ENCODE data around the gene SLFN14.
A peak's percentile ranks its signal among the peaks of the same experiment; 100 is the strongest.
"Not testable (repeated sequence)": the region's sequence is repeated elsewhere in the genome, so short reads cannot be mapped to it uniquely, and the experiment has no call there.

Gene SLFN14

DNA sequence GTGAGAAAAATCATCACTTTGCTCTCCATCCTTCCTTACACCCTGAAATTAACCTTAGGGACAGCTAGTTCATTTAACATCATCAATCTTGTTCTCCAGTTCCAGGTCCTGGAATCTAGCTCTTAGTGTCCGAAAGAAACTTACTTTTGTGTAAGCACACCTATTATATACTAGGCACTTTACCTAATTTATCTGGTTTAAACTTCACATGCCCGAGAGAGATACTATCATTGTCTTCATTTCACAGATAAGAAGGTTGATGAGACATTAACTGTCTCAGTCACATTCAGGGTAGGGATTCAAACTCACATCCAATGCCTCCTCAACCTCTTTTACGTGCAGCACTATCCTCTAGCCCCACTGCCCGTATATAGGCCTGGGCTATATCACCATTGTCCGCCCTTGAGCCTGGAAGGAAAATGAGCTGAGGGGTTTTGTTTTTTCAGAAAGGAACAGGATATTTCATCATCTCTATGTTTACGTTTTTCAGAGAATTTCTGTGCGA lies 26.0 kb upstream of the SLFN14 start:
- Histone ChIP-seq H3K27me3 (ENCODE audit: low read depth, low read length) (no peaks in the 10 kb centered on the region), H3K27ac (ENCODE audit: low read length) (peak overlapping the region; percentile 99), H3K9me3 (ENCODE audit: control insufficient read depth in 1 of 2, low read length in 2 of 2) (no peaks in the 10 kb centered on the region), H3K4me3 (ENCODE audit: low read depth in 1 of 2, low read length in 2 of 2) (peak overlapping the region; percentile 91 to 99), H3K4me1 (ENCODE audit: control insufficient read depth in 1 of 2, insufficient read depth in 2 of 2, low read length in 2 of 2) (peaks cover 16 to 22% of the 10 kb centered on the region in 2 donors), H3K36me3 (ENCODE audit: control insufficient read depth in 1 of 2, insufficient read depth in 2 of 2, low read length in 2 of 2) (no peaks in the 10 kb centered on the region)

DNA sequence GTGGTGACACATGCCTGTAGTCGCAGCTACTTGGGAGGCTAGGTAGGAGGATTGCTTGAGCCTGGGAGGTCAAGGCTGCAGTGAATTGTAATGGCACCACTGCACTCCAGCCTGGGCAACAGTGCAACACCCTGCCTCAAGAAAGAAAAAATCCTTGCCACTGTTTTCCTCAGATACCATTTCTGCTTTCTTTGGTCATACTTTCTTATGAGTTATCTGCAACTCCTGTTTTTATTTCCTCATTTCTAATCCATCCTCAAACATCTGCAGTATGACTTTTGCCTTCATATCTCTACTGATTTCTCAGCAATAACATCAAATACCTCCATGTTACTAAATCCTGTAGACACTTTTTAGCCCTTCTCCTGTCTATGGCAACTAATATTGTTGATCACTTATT lies 23.4 kb upstream of the SLFN14 start:
- Histone ChIP-seq H3K36me3 (ENCODE audit: control insufficient read depth in 1 of 2, insufficient read depth in 2 of 2, low read length in 2 of 2) (no peaks in the 10 kb centered on the region), H3K9me3 (ENCODE audit: control insufficient read depth in 1 of 2, low read length in 2 of 2) (no peaks in the 10 kb centered on the region), H3K4me3 (ENCODE audit: low read depth in 1 of 2, low read length in 2 of 2) (no peak overlapping the region), H3K27ac (ENCODE audit: low read length) (no peak overlapping the region), H3K4me1 (ENCODE audit: control insufficient read depth in 1 of 2, insufficient read depth in 2 of 2, low read length in 2 of 2) (peaks cover 13 to 14% of the 10 kb centered on the region in 2 donors), H3K27me3 (ENCODE audit: low read depth, low read length) (no peaks in the 10 kb centered on the region)

DNA sequence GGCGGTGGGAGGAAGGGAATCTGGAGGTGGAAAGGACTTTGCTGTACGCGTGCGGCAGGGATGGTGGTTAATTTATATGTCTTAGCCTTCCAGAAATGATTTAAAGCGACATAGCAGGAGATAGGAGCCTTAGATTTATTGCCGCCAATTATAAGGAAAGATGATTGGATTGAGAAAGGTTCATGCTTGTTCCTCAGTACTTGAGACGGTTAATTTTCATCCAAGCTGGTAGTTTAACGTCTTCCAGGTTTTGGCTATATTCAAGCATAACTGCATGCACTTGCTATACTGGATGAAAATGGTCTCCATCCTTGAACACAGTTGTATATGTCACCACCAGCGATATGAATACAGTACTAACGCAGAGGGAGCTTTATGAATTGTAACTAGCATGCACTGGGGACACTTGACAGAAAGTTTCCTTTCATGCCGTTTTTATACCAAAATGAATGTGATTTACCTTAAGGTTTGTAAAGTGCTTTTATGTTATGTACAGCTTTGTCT lies 18.4 kb upstream of the SLFN14 start:
- no peaks in the 10 kb centered on the region for H3K27me3 ChIP-seq (ENCODE audit: low read depth, low read length)
- peak overlapping the region; percentile 72 to 86 for H3K4me3 ChIP-seq (ENCODE audit: low read depth in 1 of 2, low read length in 2 of 2)
- peak overlapping the region; percentile 93 for H3K27ac ChIP-seq (ENCODE audit: low read length)
- peaks cover 11 to 17% of the 10 kb centered on the region in 2 donors for H3K4me1 ChIP-seq (ENCODE audit: control insufficient read depth in 1 of 2, insufficient read depth in 2 of 2, low read length in 2 of 2)
- H3K36me3 ChIP-seq (ENCODE audit: control insufficient read depth in 1 of 2, insufficient read depth in 2 of 2, low read length in 2 of 2), result peaks cover 11 to 15% of the 10 kb centered on the region in 2 donors
- H3K9me3 ChIP-seq (ENCODE audit: control insufficient read depth in 1 of 2, low read length in 2 of 2), result no peaks in the 10 kb centered on the region

DNA sequence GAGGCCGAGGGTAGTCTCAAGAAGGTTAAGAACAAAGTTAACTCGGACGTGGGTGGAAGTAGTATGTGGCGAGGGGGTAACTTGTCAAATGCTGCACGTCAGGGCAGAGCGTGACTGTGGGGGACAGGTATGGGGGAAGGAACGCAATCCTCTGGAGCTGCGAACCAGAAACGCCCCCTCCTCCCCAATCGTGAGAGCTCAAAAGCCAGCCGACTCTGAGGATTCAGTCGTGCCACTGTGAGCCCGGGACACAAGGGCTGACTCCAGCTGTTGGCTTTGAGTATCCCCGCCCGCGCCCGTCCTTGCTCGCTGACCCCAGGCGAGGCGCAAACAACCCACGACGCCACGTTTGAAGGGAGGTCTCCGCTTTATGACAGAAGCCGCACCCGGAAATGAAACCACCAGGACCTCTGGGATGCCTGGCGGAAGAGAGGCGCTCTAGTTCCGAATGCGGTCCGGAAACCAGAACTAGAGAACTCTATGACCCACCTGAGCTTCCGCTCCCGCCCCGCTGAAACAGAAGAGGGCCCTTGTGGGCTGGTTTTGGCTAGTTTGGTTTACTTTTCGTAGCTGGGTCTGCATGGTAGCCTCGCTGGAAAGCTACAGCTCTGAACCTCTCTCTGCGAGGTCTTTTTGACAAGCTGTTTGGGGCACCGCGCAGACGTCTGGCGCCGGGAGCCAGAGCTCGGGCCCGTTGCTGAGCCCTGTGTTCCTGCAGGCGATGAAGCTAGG lies 17.7 kb upstream of the SLFN14 start, which contains the start of gene PEX12:
PEX12 (minus strand) TSS at position 375 of the 732 bp plus-strand sequence. CDS start 550 bp downstream, outside the sequence.
- Histone ChIP-seq H3K4me3 (ENCODE audit: low read depth in 1 of 2, low read length in 2 of 2) (peak within 1 kb of the TSS; percentile 72 to 86), H3K36me3 (ENCODE audit: control insufficient read depth in 1 of 2, insufficient read depth in 2 of 2, low read length in 2 of 2) (peaks cover 11 to 21% of the 10 kb centered on the region in 2 donors), H3K9me3 (ENCODE audit: control insufficient read depth in 1 of 2, low read length in 2 of 2) (no peaks in the 10 kb centered on the region), H3K27ac (ENCODE audit: low read length) (peak within 1 kb of the TSS; percentile 93), H3K27me3 (ENCODE audit: low read depth, low read length) (no peaks in the 10 kb centered on the region), H3K4me1 (ENCODE audit: control insufficient read depth in 1 of 2, insufficient read depth in 2 of 2, low read length in 2 of 2) (peaks cover 11 to 17% of the 10 kb centered on the region in 2 donors)

DNA sequence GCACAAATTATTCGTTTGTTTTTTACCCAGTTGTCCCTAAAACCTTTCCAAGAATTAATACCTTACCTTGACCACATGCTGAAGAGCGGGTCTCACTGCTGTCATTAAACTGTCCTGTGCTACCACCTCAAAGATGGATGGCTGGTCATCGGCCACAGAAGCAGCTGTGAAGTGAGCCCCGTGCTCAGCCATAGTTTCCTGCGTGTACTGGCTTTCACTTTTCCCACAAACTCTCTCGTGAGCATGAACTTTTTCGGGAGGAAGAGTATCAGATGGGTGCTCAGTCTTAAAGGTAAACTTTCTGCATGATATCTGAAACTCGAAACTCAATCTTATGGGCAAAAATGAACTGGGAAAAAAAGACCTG lies 17.2 kb upstream of the SLFN14 start:
- peaks cover 11 to 23% of the 10 kb centered on the region in 2 donors for H3K36me3 ChIP-seq (ENCODE audit: control insufficient read depth in 1 of 2, insufficient read depth in 2 of 2, low read length in 2 of 2)
- H3K9me3 ChIP-seq (ENCODE audit: control insufficient read depth in 1 of 2, low read length in 2 of 2), result no peaks in the 10 kb centered on the region
- peak overlapping the region; percentile 93 for H3K27ac ChIP-seq (ENCODE audit: low read length)
- peak overlapping the region; percentile 72 to 86 for H3K4me3 ChIP-seq (ENCODE audit: low read depth in 1 of 2, low read length in 2 of 2)
- peaks cover 11 to 17% of the 10 kb centered on the region in 2 donors for H3K4me1 ChIP-seq (ENCODE audit: control insufficient read depth in 1 of 2, insufficient read depth in 2 of 2, low read length in 2 of 2)
- H3K27me3 ChIP-seq (ENCODE audit: low read depth, low read length), result no peaks in the 10 kb centered on the region

DNA sequence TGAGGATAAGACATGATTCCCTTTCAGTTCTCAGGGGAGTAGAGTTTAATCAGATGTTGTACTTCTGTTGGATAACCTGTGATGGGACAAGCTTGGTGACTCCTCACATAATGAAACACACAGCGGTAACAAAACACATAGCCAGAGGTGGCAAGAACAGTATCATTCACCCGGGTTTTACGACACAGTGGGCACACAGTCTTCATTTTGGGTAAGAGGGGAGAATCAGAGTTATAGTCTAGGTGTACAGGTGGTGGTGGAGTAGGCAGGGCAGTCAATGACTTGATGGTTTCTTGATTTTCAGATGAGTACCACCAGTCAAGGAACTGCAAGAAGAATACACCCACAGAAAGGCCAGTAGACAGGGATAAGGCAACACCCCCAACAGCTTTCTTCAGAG lies 15.1 kb upstream of the SLFN14 start:
- H3K27ac ChIP-seq (ENCODE audit: low read length), result no peak overlapping the region
- H3K36me3 ChIP-seq (ENCODE audit: control insufficient read depth in 1 of 2, insufficient read depth in 2 of 2, low read length in 2 of 2), result peaks cover 11 to 23% of the 10 kb centered on the region in 2 donors
- peaks cover 11 to 17% of the 10 kb centered on the region in 2 donors for H3K4me1 ChIP-seq (ENCODE audit: control insufficient read depth in 1 of 2, insufficient read depth in 2 of 2, low read length in 2 of 2)
- no peak overlapping the region for H3K4me3 ChIP-seq (ENCODE audit: low read depth in 1 of 2, low read length in 2 of 2)
- H3K27me3 ChIP-seq (ENCODE audit: low read depth, low read length), result no peaks in the 10 kb centered on the region
- no peaks in the 10 kb centered on the region for H3K9me3 ChIP-seq (ENCODE audit: control insufficient read depth in 1 of 2, low read length in 2 of 2)

DNA sequence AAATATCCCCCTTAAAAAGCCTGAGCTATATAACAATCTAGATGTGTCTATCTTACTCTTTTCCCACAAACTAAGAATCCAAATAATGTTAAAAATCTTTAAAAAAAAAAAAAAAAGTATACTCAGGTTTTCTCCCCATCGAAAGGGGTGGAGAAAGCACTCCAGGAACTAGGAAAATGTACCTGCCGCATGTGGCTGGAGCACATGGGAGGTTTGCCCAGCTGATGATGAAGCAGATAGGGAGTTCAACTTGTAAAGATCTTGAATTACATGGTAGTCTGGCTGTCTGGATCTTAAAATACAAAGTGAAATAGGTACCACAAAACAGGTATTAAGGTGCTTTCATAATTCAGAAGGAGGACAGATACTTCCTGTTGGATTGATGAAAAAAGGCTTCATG lies 8.8 kb upstream of the SLFN14 start:
- Histone ChIP-seq H3K4me1 (ENCODE audit: control insufficient read depth in 1 of 2, insufficient read depth in 2 of 2, low read length in 2 of 2) (peaks cover 9 to 22% of the 10 kb centered on the region in 2 donors), H3K36me3 (ENCODE audit: control insufficient read depth in 1 of 2, insufficient read depth in 2 of 2, low read length in 2 of 2) (peaks cover 0 to 11% of the 10 kb centered on the region in 2 donors), H3K27me3 (ENCODE audit: low read depth, low read length) (no peaks in the 10 kb centered on the region), H3K9me3 (ENCODE audit: control insufficient read depth in 1 of 2, low read length in 2 of 2) (no peaks in the 10 kb centered on the region), H3K4me3 (ENCODE audit: low read depth in 1 of 2, low read length in 2 of 2) (peak overlapping the region in 1 of 2 donors; percentile 93), H3K27ac (ENCODE audit: low read length) (no peak overlapping the region)

DNA sequence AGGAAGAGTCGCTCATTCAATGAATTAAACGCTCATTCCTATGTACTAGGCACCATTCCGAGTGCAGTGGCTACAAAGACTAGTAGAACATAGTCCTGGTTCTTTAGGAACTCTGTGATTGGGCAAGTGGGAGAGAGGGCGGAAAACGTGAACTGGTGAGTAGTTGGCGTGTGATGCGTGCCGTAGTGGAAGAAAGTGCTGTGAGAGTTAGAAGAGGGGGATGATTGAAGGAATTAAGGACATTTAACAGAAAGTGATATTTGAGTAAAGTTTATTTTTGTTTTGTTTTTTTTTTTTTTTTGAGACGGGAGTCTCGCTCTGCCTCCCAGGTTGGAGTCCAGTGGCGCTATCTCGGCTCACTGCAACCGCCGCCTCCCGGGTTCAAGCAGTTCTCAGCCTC lies 7.9 kb upstream of the SLFN14 start:
- Histone ChIP-seq H3K9me3 (ENCODE audit: control insufficient read depth in 1 of 2, low read length in 2 of 2) (no peaks in the 10 kb centered on the region), H3K27ac (ENCODE audit: low read length) (peak overlapping the region; percentile 95), H3K4me1 (ENCODE audit: control insufficient read depth in 1 of 2, insufficient read depth in 2 of 2, low read length in 2 of 2) (peaks cover 9 to 22% of the 10 kb centered on the region in 2 donors), H3K27me3 (ENCODE audit: low read depth, low read length) (no peaks in the 10 kb centered on the region), H3K4me3 (ENCODE audit: low read depth in 1 of 2, low read length in 2 of 2) (peak overlapping the region; percentile 87 to 93), H3K36me3 (ENCODE audit: control insufficient read depth in 1 of 2, insufficient read depth in 2 of 2, low read length in 2 of 2) (peaks cover 0 to 4% of the 10 kb centered on the region in 2 donors)

DNA sequence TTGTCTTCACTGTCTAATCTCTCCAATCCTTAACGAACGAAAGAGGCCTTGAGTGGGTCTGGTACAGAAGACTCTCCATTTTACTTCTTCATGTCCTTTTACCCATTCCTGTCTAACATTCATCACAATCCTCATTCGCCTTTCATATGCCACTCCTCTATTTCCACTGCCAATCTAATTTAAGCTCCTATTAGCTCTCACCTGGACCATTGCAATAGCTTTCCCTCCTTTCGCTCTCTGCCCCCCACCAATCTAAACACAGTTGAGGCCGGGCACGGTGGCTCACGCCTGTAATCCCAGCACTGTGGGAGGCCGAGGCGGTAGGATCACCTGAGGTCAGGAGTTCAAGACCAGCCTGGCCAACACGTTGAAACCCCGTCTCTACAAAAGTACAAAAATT lies 6.3 kb upstream of the SLFN14 start:
- Histone ChIP-seq H3K9me3 (ENCODE audit: control insufficient read depth in 1 of 2, low read length in 2 of 2) (no peaks in the 10 kb centered on the region), H3K4me1 (ENCODE audit: control insufficient read depth in 1 of 2, insufficient read depth in 2 of 2, low read length in 2 of 2) (peaks cover 9 to 22% of the 10 kb centered on the region in 2 donors), H3K36me3 (ENCODE audit: control insufficient read depth in 1 of 2, insufficient read depth in 2 of 2, low read length in 2 of 2) (no peaks in the 10 kb centered on the region), H3K27ac (ENCODE audit: low read length) (no peak overlapping the region), H3K4me3 (ENCODE audit: low read depth in 1 of 2, low read length in 2 of 2) (no peak overlapping the region), H3K27me3 (ENCODE audit: low read depth, low read length) (no peaks in the 10 kb centered on the region)

DNA sequence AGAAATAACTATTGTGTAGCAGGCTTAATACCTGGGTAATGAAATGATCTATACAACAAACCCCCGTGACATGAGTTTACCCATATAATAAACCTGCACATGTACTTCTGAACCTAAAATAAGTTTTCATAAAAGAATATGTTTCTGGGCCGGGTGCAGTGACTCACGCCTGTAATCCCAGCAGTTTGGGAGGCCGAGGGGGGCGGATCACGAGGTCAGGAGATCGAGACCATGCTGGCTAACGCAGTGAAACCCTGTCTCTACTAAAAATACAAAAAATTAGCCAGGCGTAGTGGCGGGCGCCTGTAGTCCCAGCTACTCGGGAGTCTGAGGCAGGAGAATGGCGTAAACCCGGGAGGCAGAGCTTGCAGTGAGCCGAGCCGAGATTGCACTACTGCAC lies 2.6 kb upstream of the SLFN14 start:
- not testable (repeated sequence) for H3K27me3 ChIP-seq (ENCODE audit: low read depth, low read length); H3K36me3 ChIP-seq (ENCODE audit: control insufficient read depth in 1 of 2, insufficient read depth in 2 of 2, low read length in 2 of 2); H3K4me3 ChIP-seq (ENCODE audit: low read depth in 1 of 2, low read length in 2 of 2); H3K9me3 ChIP-seq (ENCODE audit: control insufficient read depth in 1 of 2, low read length in 2 of 2); H3K4me1 ChIP-seq (ENCODE audit: control insufficient read depth in 1 of 2, insufficient read depth in 2 of 2, low read length in 2 of 2); H3K27ac ChIP-seq (ENCODE audit: low read length)

DNA sequence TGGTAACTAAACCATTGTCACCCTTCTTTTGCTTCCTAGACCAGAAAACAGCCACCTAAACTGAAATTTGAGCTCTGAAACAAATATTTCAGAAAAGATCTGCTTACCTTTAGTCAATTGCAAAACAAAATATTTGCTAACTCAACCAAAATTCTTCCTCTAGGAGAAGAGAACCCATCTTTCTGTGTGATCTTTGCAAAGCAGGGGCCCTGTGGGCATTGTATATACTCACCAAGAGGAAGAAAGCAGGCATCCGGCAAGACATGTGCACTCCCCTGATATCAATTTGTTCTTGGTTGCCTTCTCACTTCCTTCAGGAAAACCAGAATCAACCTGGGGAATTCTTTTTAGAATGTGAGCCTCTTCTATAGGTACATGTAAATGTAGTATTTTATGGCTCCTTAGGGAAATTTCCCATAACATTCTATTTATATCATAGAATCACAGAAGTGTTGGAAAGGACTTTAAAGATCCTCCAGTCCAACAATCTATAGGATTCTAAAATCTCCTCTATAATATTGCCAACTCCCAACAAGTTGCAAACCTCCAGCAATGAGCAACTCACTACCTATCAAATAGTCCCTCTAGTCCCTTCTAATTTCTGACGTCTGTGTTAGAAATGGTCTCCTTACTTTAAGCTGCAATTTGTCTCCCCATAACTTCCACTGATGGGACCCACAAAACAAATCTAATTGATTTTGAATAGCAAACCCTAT lies 966 bp downstream of the SLFN14 start:
- no peaks in the 10 kb centered on the region for H3K9me3 ChIP-seq (ENCODE audit: control insufficient read depth in 1 of 2, low read length in 2 of 2)
- H3K27me3 ChIP-seq (ENCODE audit: low read depth, low read length), result no peaks in the 10 kb centered on the region
- H3K4me1 ChIP-seq (ENCODE audit: control insufficient read depth in 1 of 2, insufficient read depth in 2 of 2, low read length in 2 of 2), result no peaks in the 10 kb centered on the region
- no peak overlapping the region for H3K27ac ChIP-seq (ENCODE audit: low read length)
- no peaks in the 10 kb centered on the region for H3K36me3 ChIP-seq (ENCODE audit: control insufficient read depth in 1 of 2, insufficient read depth in 2 of 2, low read length in 2 of 2)
- H3K4me3 ChIP-seq (ENCODE audit: low read depth in 1 of 2, low read length in 2 of 2), result no peak overlapping the region

Data from muscle layer of duodenum (tissue), 2 donors.